ENCODE measurements around the gene ADPRH.

ADPRH gene

GRCh38 chr3:119632829-119633228, 53.5 kb downstream of the ADPRH start:
- no peak overlapping the region for H3K4me3 Mint-ChIP-seq
- H3K27ac Mint-ChIP-seq: no peak overlapping the region
- H3K9me3 Mint-ChIP-seq: no peaks in the 10 kb centered on the region
- H3K36me3 Mint-ChIP-seq (ENCODE audit: low read depth): no peaks in the 10 kb centered on the region
- TF ChIP-seq CTCF (IDR thresholded peaks at IDR 0.05): no peak
- peaks cover 18% of the 10 kb centered on the region for H3K4me1 Mint-ChIP-seq
- DNase-seq: no peak
- peaks cover 8% of the 10 kb centered on the region for H3K27me3 Mint-ChIP-seq (ENCODE audit: low read depth, poor library complexity)

- Mint-ChIP-seq H3K4me1 (peaks cover 30% of the 10 kb centered on the region), H3K36me3 (ENCODE audit: low read depth) (no peaks in the 10 kb centered on the region), H3K4me3 (no peak overlapping the region), H3K27me3 (ENCODE audit: low read depth, poor library complexity) (peaks cover 3% of the 10 kb centered on the region), H3K9me3 (no peaks in the 10 kb centered on the region), H3K27ac (no peak overlapping the region)
- TF ChIP-seq CTCF (IDR thresholded peaks at IDR 0.05): no peak
- DNase-seq: no peak
Measured at GRCh38 chr3:119635719-119636118, 56.4 kb downstream of the ADPRH start.

- TF ChIP-seq CTCF (IDR thresholded peaks at IDR 0.05): no peak
- Mint-ChIP-seq H3K4me1 (peaks cover 30% of the 10 kb centered on the region), H3K27ac (no peak overlapping the region), H3K9me3 (no peaks in the 10 kb centered on the region), H3K36me3 (ENCODE audit: low read depth) (peaks cover 5% of the 10 kb centered on the region), H3K4me3 (no peak overlapping the region), H3K27me3 (ENCODE audit: low read depth, poor library complexity) (no peaks in the 10 kb centered on the region)
- no peak for DNase-seq
Measured at GRCh38 chr3:119636249-119636648, 57.0 kb downstream of the ADPRH start.

- peaks cover 8% of the 10 kb centered on the region for H3K36me3 Mint-ChIP-seq (ENCODE audit: low read depth)
- peaks cover 29% of the 10 kb centered on the region for H3K4me1 Mint-ChIP-seq
- H3K4me3 Mint-ChIP-seq: no peak overlapping the region
- no peak for DNase-seq
- TF ChIP-seq CTCF (IDR thresholded peaks at IDR 0.05): no peak
- H3K9me3 Mint-ChIP-seq: no peaks in the 10 kb centered on the region
- no peaks in the 10 kb centered on the region for H3K27me3 Mint-ChIP-seq (ENCODE audit: low read depth, poor library complexity)
- H3K27ac Mint-ChIP-seq: no peak overlapping the region
Measured at GRCh38 chr3:119636891-119637611, 57.8 kb downstream of the ADPRH start.

- Mint-ChIP-seq H3K4me3 (no peak overlapping the region), H3K27ac (no peak overlapping the region), H3K9me3 (no peaks in the 10 kb centered on the region), H3K4me1 (peaks cover 21% of the 10 kb centered on the region), H3K36me3 (ENCODE audit: low read depth) (peaks cover 8% of the 10 kb centered on the region), H3K27me3 (ENCODE audit: low read depth, poor library complexity) (no peaks in the 10 kb centered on the region)
- DNase-seq: no peak
- no peak for TF ChIP-seq CTCF (IDR thresholded peaks at IDR 0.05)
Measured at GRCh38 chr3:119637679-119638477, 58.6 kb downstream of the ADPRH start.

All from nephron progenitor cell (in vitro differentiated cells).